Pericardium fibroblast (primary cell): ENCODE data around the gene KCNG1. TPM values are rescaled to one million over a fixed set of nuclear protein-coding genes. Genes with fewer than 3 reads are reported as not detected.

Experiments
- total RNA-seq: library from RNA; depleted of rRNA; stranded (reverse); fragments of >200 nt; gene quantifications from 2 replicates; pipeline ENCODE4 v1.2.3, GENCODE V29; 2015

KCNG1 gene, protein sequence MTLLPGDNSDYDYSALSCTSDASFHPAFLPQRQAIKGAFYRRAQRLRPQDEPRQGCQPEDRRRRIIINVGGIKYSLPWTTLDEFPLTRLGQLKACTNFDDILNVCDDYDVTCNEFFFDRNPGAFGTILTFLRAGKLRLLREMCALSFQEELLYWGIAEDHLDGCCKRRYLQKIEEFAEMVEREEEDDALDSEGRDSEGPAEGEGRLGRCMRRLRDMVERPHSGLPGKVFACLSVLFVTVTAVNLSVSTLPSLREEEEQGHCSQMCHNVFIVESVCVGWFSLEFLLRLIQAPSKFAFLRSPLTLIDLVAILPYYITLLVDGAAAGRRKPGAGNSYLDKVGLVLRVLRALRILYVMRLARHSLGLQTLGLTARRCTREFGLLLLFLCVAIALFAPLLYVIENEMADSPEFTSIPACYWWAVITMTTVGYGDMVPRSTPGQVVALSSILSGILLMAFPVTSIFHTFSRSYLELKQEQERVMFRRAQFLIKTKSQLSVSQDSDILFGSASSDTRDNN
- total RNA-seq, result 18.7 and 28.1 TPM in 2 replicates

GRCh38 chr20:51022803-51023616 is at the start of gene KCNG1:
TSS of gene KCNG1 (minus strand) at chr20:51023107. CDS start at chr20:51010338, 12,769 bp downstream.

DNA sequence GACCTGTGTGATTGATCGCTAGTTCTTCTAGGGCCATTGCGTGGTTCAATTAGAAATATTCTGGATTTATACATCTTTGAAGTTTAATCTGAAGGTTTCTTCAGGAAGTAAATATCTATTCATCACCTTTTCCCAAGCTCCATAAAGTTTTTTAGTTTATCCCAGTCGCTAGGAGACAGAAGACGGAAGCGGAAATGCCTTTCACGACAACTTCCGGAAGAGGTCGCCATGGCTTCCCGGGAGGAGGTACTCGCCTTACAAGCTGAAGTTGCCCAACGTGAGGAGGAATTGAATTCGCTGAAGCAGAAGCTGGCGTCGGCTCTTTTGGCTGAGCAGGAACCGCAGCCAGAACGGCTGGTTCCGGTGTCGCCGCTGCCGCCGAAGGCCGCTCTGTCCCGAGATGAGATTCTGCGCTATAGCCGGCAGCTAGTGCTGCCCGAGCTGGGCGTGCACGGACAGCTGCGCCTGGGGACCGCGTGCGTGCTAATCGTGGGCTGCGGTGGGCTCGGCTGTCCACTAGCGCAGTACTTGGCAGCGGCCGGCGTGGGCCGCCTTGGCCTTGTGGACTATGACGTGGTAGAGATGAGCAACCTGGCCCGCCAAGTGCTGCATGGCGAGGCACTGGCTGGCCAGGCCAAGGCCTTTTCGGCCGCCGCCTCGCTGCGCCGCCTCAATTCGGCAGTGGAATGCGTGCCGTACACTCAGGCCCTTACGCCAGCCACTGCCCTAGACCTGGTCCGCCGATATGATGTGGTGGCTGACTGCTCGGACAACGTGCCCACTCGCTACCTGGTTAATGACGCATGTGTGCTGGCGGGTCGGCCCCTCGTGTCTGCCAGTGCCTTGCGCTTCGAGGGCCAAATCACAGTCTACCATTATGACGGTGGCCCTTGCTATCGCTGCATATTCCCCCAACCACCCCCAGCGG is 64.0 kb downstream of the KCNG1 start, which contains the start of gene MOCS3:
MOCS3 (plus strand) TSS at position 204 of the 928 bp plus-strand sequence; CDS start at position 229, 25 bp downstream.

GRCh38 chr20:50957798-50958614 is 64.9 kb downstream of the KCNG1 start, which contains the start of gene DPM1:
TSS of gene DPM1 (minus strand) at chr20:50958532. CDS start at chr20:50958523, 9 bp downstream.

Other genes starting within 250 kb of the KCNG1 start
- 5.6 and 8.2 TPM in 2 replicates for gene BCAS4, start 228.0 kb downstream of the KCNG1 start, total RNA-seq
- 12.3 and 16.3 TPM in 2 replicates for gene ADNP, start 91.7 kb downstream of the KCNG1 start, total RNA-seq
- gene DPM1, start 64.6 kb downstream of the KCNG1 start, total RNA-seq, result 46.0 and 62.8 TPM in 2 replicates
- gene MOCS3, start 64.3 kb downstream of the KCNG1 start, total RNA-seq, result 6.7 and 7.9 TPM in 2 replicates